HepG2 (cell line): ENCODE data around the gene HOXB4. TPM values are rescaled to one million over a fixed set of nuclear protein-coding genes. Genes with fewer than 3 reads are reported as not detected.

Source experiments
- ATAC-seq: fragments of 200-7000 bp; cut with Tn5 transposase; 3 replicates; pipeline ENCODE4 v1.9.1; 2020; ENCODE audit warnings: mild to moderate bottlenecking, moderate library complexity
- BruUV-seq: library from RNA; stranded (reverse); fragments of 400-500 nt; replicated peaks from 2 replicates; lab custom pipeline; 2021; lab: Mats Ljungman, UMichigan
- CTCF ChIA-PET: fragments of 300-600 bp; formaldehyde crosslinking; extraction: SDS; loops from one replicate; lab custom pipeline; 2021; ENCODE audit warnings: low total read pairs, inconsistent platforms, low intra/inter-chr PET ratio; lab: Yijun Ruan, JAX
- POLR2A ChIA-PET: fragments of 350-600 bp; sonication (Branson Sonifier 250); formaldehyde crosslinking; loops from one replicate; lab custom pipeline; 2020; ENCODE audit warnings: antibody characterized with exemption, inconsistent platforms; lab: Yijun Ruan, JAX
- DNase-seq: peaks from one replicate; pipeline ENCODE4 v3.0.0-alpha.2; 2015; ENCODE audit warnings: low spot score
- FAIRE-seq: peaks from 3 replicates; lab custom pipeline; 2011; peaks lifted over from hg19 to GRCh38; lab: Jason Lieb, UNC
- H2AFZ ChIP-seq: one replicate; pipeline ENCODE4 v1.6.1; 2011; ENCODE audit warnings: low read length, inconsistent platforms
- H3K27ac ChIP-seq: fragments of 300-600 bp; 3 replicates; pipeline ENCODE4 v1.8.0; 2011; ENCODE audit warnings: mixed run types, mild to moderate bottlenecking, mixed read lengths, low read length, inconsistent platforms; ENCODE audit not compliant: insufficient read depth; ENCODE audit errors: extremely low read length
- H3K27me3 ChIP-seq, 2 experiments: fragments of 200-600 bp in 1 of 2; 2 replicates in 1 of 2; 3 replicates in 1 of 2; pipeline versions ENCODE4 v1.6.0 to v1.8.0; 2011; ENCODE audit warnings: low read length in 2 of 2, mild to moderate bottlenecking in 2 of 2, moderate library complexity in 2 of 2, inconsistent platforms in 1 of 2; ENCODE audit not compliant: insufficient read depth in 2 of 2, control insufficient read depth in 1 of 2
- H3K36me3 ChIP-seq, 2 experiments: fragments of 200-600 bp in 1 of 2; replicated peaks in 1 of 2; 2 replicates in 1 of 2; 3 replicates in 1 of 2; pipeline versions ENCODE4 v1.5.1 to v1.8.0; 2011; ENCODE audit warnings: low read length in 2 of 2, inconsistent platforms in 1 of 2; ENCODE audit not compliant: insufficient read depth in 2 of 2, control insufficient read depth in 1 of 2
- H3K4me1 ChIP-seq: 2 replicates; pipeline ENCODE4 v1.5.1; 2012; ENCODE audit warnings: low read length, inconsistent platforms; ENCODE audit not compliant: insufficient read depth
- H3K4me2 ChIP-seq: 2 replicates; pipeline ENCODE4 v1.6.0; 2011; ENCODE audit warnings: low read depth, low read length, inconsistent platforms
- H3K4me3 ChIP-seq, 3 experiments: fragments of 200-600 bp in 1 of 3; sonication (generic), shearing (Covaris generic) in 1 of 3; replicated peaks in 1 of 3; 2 replicates each; pipeline ENCODE4 v1.5.1; 2011 to 2016; ENCODE audit warnings: low read length in 3 of 3, inconsistent platforms in 2 of 3, low read depth in 2 of 3, mild to moderate bottlenecking in 2 of 3, control low read depth in 1 of 3, mixed read lengths in 1 of 3; ENCODE audit not compliant: insufficient read depth in 1 of 3
- H3K79me2 ChIP-seq: one replicate; pipeline ENCODE4 v1.6.1; 2011; ENCODE audit warnings: low read length, inconsistent platforms; ENCODE audit not compliant: insufficient read depth
- H3K9ac ChIP-seq: 2 replicates; pipeline ENCODE4 v1.6.0; 2011; ENCODE audit warnings: mild to moderate bottlenecking, low read depth, low read length, inconsistent platforms; ENCODE audit not compliant: insufficient read depth
- H3K9me3 ChIP-seq: 2 replicates; pipeline ENCODE4 v1.5.1; 2012; ENCODE audit warnings: mild to moderate bottlenecking, low read length
- H4K20me1 ChIP-seq: 2 replicates; pipeline ENCODE4 v1.6.0; 2011; ENCODE audit warnings: inconsistent platforms, mild to moderate bottlenecking, low read length, moderate library complexity; ENCODE audit not compliant: insufficient read depth
- CENPT ChIP-seq: sonication (generic); formaldehyde crosslinking; IDR thresholded peaks from 2 replicates; pipeline ENCODE4 v1.8.0; 2022; ENCODE audit warnings: low read depth, mild to moderate bottlenecking, moderate library complexity, missing genetic modification reagents
- FOXA1 ChIP-seq, 2 experiments: fragments of 450-650 bp in 1 of 2; sonication (generic) in 1 of 2; formaldehyde crosslinking in 1 of 2; IDR thresholded peaks; 2 replicates each; pipeline versions ENCODE4 v1.4.0 to v1.6.1; 2016 to 2020; ENCODE audit warnings: missing genetic modification reagents in 1 of 2
- MED8 ChIP-seq: sonication (generic); formaldehyde crosslinking; IDR thresholded peaks from 2 replicates; pipeline ENCODE4 v1.8.1; 2023; ENCODE audit warnings: mild to moderate bottlenecking, missing genetic modification reagents; ENCODE audit not compliant: insufficient replicate concordance
- MYC ChIP-seq: sonication (generic); formaldehyde crosslinking; IDR thresholded peaks from 2 replicates; pipeline ENCODE4 v1.9.0; 2021; ENCODE audit warnings: missing genetic modification reagents, borderline replicate concordance
- PRMT3 ChIP-seq: sonication (generic); formaldehyde crosslinking; IDR thresholded peaks from 2 replicates; pipeline ENCODE4 v1.8.1; 2022; ENCODE audit warnings: low read depth, mild to moderate bottlenecking, moderate library complexity, missing genetic modification reagents, borderline replicate concordance
- SNAI1 ChIP-seq: sonication (generic); formaldehyde crosslinking; IDR thresholded peaks from 2 replicates; pipeline ENCODE4 v1.5.0; 2020; ENCODE audit warnings: mild to moderate bottlenecking, missing genetic modification reagents, borderline replicate concordance
- U2AF1 ChIP-seq: fragments of 200-400 bp; formaldehyde crosslinking; optimal IDR thresholded peaks from 2 replicates; pipeline ENCODE3; 2017; ENCODE audit warnings: mild to moderate bottlenecking, low read depth, low read length
- ZBTB39 ChIP-seq: sonication (generic); formaldehyde crosslinking; IDR thresholded peaks from 2 replicates; pipeline ENCODE4 v1.5.0; 2020; ENCODE audit warnings: missing genetic modification reagents
- ZBTB42 ChIP-seq: sonication (generic); formaldehyde crosslinking; IDR thresholded peaks from 2 replicates; pipeline ENCODE4 v1.5.0; 2020; ENCODE audit warnings: mild to moderate bottlenecking, missing genetic modification reagents
- ZFX ChIP-seq: sonication (generic); formaldehyde crosslinking; IDR thresholded peaks from 2 replicates; pipeline ENCODE4 v1.4.0; 2020; ENCODE audit warnings: mild to moderate bottlenecking, low read depth, missing genetic modification reagents, moderate library complexity
- ZNF17 ChIP-seq: sonication (generic); formaldehyde crosslinking; IDR thresholded peaks from 2 replicates; pipeline ENCODE4 v1.5.0; 2020; ENCODE audit warnings: mild to moderate bottlenecking, missing genetic modification reagents
- ZNF331 ChIP-seq: sonication (generic); formaldehyde crosslinking; IDR thresholded peaks from 2 replicates; pipeline ENCODE4 v1.4.0; 2020; ENCODE audit warnings: missing genetic modification reagents
- ZNF776 ChIP-seq: sonication (generic); formaldehyde crosslinking; IDR thresholded peaks from 2 replicates; pipeline ENCODE4 v1.4.0; 2020; ENCODE audit warnings: mild to moderate bottlenecking, missing genetic modification reagents
- WGBS: methylation state at CpG from one replicate; pipeline ENCODE4 v1.1.6; 2017; ENCODE audit warnings: low lambda C conversion rate; 5-methylcytosine and 5-hydroxymethylcytosine counted together
- in situ Hi-C: cut with HindIII; loops from 2 replicates; pipeline ENCODE4 v1.10.0; 2017; ENCODE audit warnings: low pct_unique_long_range_greater_than_20kb; ENCODE audit not compliant: extremely low pct_ligation_motif_present
- intact Hi-C: fragments of 100-400 bp; cut with micrococcal nuclease; formaldehyde crosslinking; loops from one replicate; pipeline ENCODE4 v1.10.0; 2022; ENCODE audit not compliant: unreplicated experiment
- polyA plus RNA-seq, 8 experiments: library from polyadenylated mRNA; depleted of rRNA in 3 of 8; stranded (reverse) in 7 of 8; unstranded in 1 of 8; fragments of >200 nt; fragmentation: Illumina TruSeq in 4 of 8; extraction: Trizol in 4 of 8; gene quantifications; 2 replicates each; pipeline versions ENCODE4 v1.2.1 to v1.2.3, GENCODE V29; 2011 to 2016; ENCODE audit warnings: low read depth in 4 of 8, missing spikeins in 1 of 8, mixed read lengths in 1 of 8; ENCODE audit not compliant: insufficient read depth in 1 of 8
- total RNA-seq, 5 experiments: library from RNA; depleted of rRNA; stranded (reverse); fragments of >200 nt; fragmentation: Illumina TruSeq; extraction: Trizol; gene quantifications; 2 replicates each; pipeline ENCODE4 v1.2.3, GENCODE V29; 2016; ENCODE audit warnings: low read depth in 1 of 5
- TF ChIP-seq, protein P1 (sequence below): sonication (generic); formaldehyde crosslinking; IDR thresholded peaks from 2 replicates; pipeline ENCODE4 v1.5.1; 2020; ENCODE audit warnings: missing genetic modification reagents, mild to moderate bottlenecking, borderline replicate concordance

Gene HOXB4
- total and polyA plus RNA-seq, 2 of the 13 experiments (the other 11 are each of a cell fraction or from before 2014, with no cell fraction given), result not detected

DNA sequence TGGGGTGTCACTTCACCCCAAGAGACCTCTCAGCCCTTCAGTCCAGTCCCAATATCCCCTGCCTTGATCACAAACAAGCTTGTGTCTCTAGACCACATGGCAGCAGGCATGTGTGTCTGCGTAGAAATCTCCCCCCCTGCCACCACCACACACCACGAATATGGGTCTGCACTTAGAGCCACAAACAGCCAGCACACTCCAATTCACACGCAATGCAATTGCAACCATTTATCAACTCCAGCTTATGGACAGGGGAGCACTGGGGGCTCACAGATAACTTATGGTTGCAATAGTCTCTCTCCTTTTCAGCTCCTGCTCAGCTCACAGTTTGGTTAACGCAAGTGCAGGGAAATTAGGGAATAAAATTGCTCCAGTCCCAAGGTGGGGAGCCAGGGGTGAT lies 45.4 kb upstream of the HOXB4 start:
- Histone ChIP-seq H3K4me3 (no peak overlapping the region), H4K20me1 (0 out of 2 replicates have a peak, but pooled peaks cover 2% of the 10 kb centered on the region), H3K4me1 (no peaks in the 10 kb centered on the region), H3K27me3 (peaks cover 45 to 98% of the 10 kb centered on the region in 2 experiments), H3K36me3 (no peaks in the 10 kb centered on the region), H2AFZ (no peak overlapping the region), H3K27ac (no peak overlapping the region), H3K9ac (no peak overlapping the region), H3K79me2 (no peaks in the 10 kb centered on the region), H3K4me2 (no peak overlapping the region), H3K9me3 (no peaks in the 10 kb centered on the region)
- no peak for DNase-seq
- BruUV-seq, result no TSS peak
- TF ChIP-seq ZNF331 (CRISPR knock-in tag) (no peak), ZNF776 (CRISPR knock-in tag) (no peak), MED8 (CRISPR knock-in tag) (no peak), FOXA1 (IDR thresholded peaks at IDR 0.05) (no peak), FOXA1 (CRISPR knock-in tag; IDR thresholded peaks at IDR 0.05) (no peak), ZBTB39 (no peak), MYC (CRISPR knock-in tag) (no peak), SNAI1 (CRISPR knock-in tag) (no peak), U2AF1 (no peak), PRMT3 (CRISPR knock-in tag) (no peak), ZFX (no peak), CENPT (no peak), ZNF17 (CRISPR knock-in tag) (no peak), ZBTB42 (CRISPR knock-in tag) (no peak)
- TF ChIP-seq, protein P1, sequence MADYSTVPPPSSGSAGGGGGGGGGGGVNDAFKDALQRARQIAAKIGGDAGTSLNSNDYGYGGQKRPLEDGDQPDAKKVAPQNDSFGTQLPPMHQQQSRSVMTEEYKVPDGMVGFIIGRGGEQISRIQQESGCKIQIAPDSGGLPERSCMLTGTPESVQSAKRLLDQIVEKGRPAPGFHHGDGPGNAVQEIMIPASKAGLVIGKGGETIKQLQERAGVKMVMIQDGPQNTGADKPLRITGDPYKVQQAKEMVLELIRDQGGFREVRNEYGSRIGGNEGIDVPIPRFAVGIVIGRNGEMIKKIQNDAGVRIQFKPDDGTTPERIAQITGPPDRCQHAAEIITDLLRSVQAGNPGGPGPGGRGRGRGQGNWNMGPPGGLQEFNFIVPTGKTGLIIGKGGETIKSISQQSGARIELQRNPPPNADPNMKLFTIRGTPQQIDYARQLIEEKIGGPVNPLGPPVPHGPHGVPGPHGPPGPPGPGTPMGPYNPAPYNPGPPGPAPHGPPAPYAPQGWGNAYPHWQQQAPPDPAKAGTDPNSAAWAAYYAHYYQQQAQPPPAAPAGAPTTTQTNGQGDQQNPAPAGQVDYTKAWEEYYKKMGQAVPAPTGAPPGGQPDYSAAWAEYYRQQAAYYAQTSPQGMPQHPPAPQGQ (CRISPR knock-in tag), result no peak
- WGBS, result 6% methylated on average over 4 of the region's 4 CpGs
- ChIA-PET CTCF (no interaction called here), POLR2A (no interaction called here)
- intact Hi-C loops, result no loop called here
- ATAC-seq, result no peak
- in situ Hi-C loops, result no loop called here
- FAIRE-seq, result no peak
